ENCODE data around the gene PLA2G4E. TPM values are rescaled to one million over a fixed set of nuclear protein-coding genes. Genes with fewer than 3 reads are reported as not detected.

The PLA2G4E gene
- total RNA-seq, 1 donor = not detected

- no peak overlapping the region for H3K4me3 ChIP-seq (ENCODE audit: low read depth, low read length)
- no peak for TF ChIP-seq CTCF (IDR thresholded peaks at IDR 0.05; ENCODE audit: insufficient read depth, low read depth, low read length)
- DNase-seq (ENCODE audit: low read depth) = no peak
Measured at GRCh38 chr15:42033214-42033873, 12.5 kb upstream of the PLA2G4E start.

GRCh38 chr15:42032376-42033213 is 11.8 kb upstream of the PLA2G4E start:
- TF ChIP-seq CTCF (IDR thresholded peaks at IDR 0.05; ENCODE audit: insufficient read depth, low read depth, low read length) = no peak

GRCh38 chr15:42031198-42031915 is 10.5 kb upstream of the PLA2G4E start:
- no peak for TF ChIP-seq CTCF (IDR thresholded peaks at IDR 0.05; ENCODE audit: insufficient read depth, low read depth, low read length)
- no peak for DNase-seq (ENCODE audit: low read depth)
- H3K4me3 ChIP-seq (ENCODE audit: low read depth, low read length) = no peak overlapping the region

More at GRCh38 chr15:42032376-42033213, 11.8 kb upstream of the PLA2G4E start:
- H3K4me3 ChIP-seq (ENCODE audit: low read depth, low read length) = no peak overlapping the region
- no peak for DNase-seq (ENCODE audit: low read depth)

- DNase-seq (ENCODE audit: low read depth) = no peak
- TF ChIP-seq CTCF (IDR thresholded peaks at IDR 0.05; ENCODE audit: insufficient read depth, low read depth, low read length) = no peak
- no peak overlapping the region for H3K4me3 ChIP-seq (ENCODE audit: low read depth, low read length)
Measured at GRCh38 chr15:42027521-42027920, 6.7 kb upstream of the PLA2G4E start.

GRCh38 chr15:42024303-42024702 is 3.5 kb upstream of the PLA2G4E start:
- DNase-seq (ENCODE audit: low read depth) = no peak
- H3K4me3 ChIP-seq (ENCODE audit: low read depth, low read length) = no peak overlapping the region
- no peak for TF ChIP-seq CTCF (IDR thresholded peaks at IDR 0.05; ENCODE audit: insufficient read depth, low read depth, low read length)

GRCh38 chr15:42021593-42021992 is 751 bp upstream of the PLA2G4E start:
- no peak for DNase-seq (ENCODE audit: low read depth)
- TF ChIP-seq CTCF (IDR thresholded peaks at IDR 0.05; ENCODE audit: insufficient read depth, low read depth, low read length) = no peak
- H3K4me3 ChIP-seq (ENCODE audit: low read depth, low read length) = no peak overlapping the region

All from fibroblast of villous mesenchyme (primary cell).